Ramos (cell line): ENCODE data around the gene LOXL4.

Experiments used
- in situ Hi-C: fragments of 300-500 bp; cut with MboI; formaldehyde crosslinking; loops from one replicate; pipeline ENCODE4 v1.14.3; 2022; ENCODE audit warnings: low sequenced_read_pairs; ENCODE audit not compliant: unreplicated experiment

The LOXL4 gene

DNA sequence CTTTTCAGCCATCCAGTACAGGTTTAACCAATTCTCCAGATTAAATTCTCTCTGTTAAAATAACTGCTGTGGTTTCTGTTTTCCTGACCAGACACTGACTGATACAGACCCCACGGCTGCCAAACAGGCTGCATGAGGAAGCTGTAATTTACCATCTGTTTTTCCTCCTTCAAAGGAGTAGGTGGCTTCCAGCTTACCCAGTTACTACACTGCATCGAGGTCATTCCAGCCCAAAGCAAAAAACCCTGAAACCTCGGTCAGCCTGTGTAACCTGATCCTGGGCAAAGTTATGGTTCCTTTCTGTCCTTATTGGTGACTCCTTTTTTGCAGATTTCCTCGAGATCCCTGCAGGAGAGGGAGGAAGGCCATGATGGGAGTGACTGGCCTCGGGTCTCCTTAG is 27.9 kb upstream of the LOXL4 start:
- in situ Hi-C loops = no loop called here

DNA sequence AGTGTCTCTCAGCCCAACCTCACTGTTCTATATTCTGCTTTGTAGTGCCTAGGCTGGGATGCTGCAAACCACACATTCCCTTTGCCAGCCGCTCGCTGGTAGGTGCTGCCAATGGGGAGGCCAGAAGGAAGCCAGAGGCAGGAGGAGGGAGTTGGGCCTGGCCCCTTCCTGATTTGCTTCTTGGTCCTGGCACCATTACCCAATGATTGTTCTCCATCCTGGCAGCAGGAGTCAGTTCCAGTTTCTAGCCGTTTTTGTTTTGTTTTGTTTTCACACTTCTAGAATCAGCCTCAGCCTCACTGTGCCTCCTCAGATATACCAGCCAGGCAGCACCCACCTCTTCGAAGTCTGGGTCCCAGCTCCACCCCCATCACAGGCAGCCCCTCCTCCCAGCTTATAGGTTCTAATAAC is 27.4 kb upstream of the LOXL4 start:
- in situ Hi-C loops = no loop called here

DNA sequence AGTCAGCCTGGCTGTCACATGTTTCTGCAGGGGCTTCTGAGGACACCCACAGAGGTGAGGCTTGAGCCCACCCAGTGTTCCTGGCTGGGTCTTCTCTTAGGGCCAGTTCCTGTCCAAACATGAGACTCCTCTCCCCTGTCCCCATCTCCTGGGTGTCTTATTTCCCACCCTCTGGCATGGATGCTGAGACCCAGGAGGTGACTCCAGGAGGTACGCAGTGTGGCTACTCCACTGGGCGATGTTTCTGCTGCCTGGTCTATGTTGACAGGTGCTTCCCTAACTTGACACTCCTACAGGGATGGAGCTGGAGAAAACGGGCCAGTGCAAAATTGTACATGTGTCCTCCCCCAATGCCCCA is 26.3 kb upstream of the LOXL4 start:
- in situ Hi-C loops = no loop called here

DNA sequence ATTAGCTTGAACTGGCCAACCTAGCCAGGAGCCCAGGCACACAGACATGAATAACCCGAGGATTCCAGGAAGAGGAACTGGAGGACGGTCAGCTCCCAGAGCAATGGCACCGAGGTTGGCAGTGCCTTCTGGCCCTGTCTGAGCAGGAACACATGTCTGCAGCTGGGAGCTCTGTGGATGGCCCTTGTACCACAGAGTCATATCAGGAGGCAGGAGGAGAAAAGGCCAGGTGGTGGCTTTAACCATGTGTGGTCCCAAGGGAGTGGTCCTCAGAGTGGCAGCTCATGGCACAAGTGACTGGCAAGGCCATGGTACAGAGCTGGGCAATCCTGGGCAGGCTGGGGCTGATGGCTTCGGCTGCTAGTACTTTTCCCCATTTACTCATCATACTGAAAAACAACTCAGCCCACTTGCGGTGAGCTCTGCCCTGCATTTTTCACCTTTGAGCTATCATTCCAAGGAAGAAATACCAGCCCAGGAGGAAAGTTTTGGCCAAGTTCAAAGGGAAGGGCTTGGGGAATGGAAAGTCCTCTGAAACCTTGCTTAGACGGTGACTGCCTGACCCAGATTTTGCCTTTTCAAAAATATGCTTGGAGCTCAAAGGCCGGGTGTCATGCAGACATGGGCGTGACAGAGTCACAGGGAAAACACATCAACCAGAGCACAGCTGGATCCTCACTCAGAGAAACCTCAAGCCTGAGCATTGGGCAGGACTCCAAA is 25.7 kb upstream of the LOXL4 start:
- in situ Hi-C loops = no loop called here

DNA sequence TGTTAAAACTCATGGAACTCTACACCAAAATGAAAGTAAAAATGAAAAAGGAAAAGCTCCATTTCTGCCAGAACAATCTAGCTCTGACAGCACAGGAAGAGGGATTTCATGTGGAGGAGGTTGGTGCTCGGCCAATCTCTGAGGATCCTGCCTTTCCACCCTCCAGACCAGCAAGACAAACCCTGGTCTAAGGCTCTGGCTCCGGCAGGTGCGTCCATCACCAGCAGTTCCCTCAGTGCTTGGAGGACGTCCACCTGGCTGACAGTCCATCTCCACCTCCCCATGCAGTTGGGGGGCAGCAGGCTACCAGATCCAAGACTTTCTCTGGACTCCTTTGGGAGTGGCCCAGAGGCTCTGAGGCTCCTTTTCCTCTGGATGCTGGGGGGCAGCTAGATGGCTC is 25.0 kb upstream of the LOXL4 start:
- in situ Hi-C loops = no loop called here

DNA sequence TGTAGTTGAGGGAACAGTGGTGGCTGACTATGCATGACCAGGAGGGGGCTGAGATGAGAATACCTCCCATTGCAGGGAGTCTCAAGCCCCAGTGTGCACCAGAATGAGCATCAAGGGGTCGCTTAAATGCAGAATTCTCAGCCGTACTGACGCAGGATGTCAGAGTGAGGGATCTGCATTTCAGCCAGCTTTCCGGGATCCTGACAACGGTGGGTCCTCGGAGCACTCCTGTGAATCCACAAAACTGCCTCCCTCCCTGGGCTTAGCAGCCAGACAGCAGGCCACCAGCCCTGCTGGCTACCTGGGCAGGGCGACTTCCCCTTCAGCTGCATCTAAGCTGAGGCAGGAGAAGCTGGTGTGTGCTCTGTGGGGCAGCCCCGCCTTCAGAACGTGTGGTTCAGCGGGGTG is 21.8 kb upstream of the LOXL4 start:
- in situ Hi-C loops = no loop called here

DNA sequence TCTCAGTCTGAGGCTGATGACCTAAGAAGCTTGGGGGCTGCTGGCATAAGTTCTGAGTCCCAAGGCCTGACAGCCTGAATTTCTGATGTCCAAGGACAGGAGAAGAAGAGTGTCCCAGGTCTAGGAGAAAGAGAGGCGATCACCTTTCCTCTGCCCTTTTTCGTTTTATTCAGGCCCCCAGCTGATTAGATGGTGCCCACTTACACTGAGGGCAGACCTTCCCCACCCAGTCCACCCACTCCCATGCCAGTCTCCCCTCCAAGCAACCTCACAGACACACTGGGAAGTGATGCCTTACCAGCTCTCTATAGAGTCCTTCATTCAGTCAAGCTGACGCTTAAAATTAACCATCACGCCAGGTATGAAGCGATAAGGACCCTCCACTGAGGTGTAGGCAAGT is 19.3 kb upstream of the LOXL4 start:
- in situ Hi-C loops = no loop called here

DNA sequence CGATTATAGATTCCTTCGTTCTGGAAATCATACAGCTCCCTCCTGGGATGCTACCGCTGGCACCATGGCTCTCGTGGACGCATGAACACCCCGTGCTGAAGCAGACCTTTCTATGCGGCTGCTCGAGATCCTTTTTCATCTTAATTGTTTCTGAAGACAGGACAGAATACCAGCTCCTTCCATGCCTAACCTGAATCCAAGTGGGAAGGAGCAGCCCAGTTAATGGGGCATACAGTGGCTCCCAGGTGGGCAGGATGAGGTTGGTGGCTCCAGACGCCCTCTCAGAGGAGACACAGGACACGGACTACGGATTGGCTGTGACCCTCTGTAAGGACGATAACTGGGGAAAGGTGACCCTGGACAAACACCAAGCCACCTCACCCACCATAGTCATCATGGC is 18.4 kb upstream of the LOXL4 start:
- in situ Hi-C loops = no loop called here

DNA sequence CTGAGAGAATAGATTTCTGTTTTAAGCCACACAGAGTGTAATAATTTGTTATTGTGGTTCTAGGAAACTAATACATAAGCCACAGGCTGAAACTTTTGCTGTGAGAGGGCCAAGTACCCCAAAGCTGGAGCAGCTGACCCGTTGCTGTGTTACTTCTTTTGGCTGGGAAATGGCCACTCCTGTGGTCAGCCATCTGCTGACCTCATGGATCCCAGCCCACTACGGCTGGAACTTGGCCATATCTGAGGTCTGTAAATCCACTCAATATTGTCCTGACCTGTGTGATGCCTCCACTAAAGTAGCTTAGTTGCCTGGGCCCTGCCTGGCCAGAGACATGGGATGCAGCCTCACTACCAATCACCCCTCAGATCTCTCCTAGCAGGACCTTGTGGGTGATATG is 17.4 kb upstream of the LOXL4 start:
- in situ Hi-C loops = no loop called here

DNA sequence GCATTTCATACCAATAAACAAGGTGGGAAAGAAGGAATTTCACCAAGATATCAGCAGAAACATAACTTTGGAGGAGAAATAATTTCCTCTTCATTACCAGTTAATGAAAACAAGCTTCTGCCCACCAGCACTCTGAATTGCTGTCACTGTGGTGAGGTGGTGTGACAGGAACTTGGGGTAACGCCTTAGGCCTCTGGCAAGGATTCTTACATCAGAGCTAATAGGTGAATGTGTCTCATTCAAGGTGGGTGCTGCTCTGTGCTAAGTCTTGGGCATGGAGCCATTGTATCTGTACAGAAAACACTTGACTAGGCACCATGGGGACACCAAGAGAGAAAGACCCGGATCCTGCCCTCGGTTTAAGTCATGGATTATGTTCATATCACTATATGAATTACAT is 8.3 kb upstream of the LOXL4 start:
- in situ Hi-C loops = no loop called here

DNA sequence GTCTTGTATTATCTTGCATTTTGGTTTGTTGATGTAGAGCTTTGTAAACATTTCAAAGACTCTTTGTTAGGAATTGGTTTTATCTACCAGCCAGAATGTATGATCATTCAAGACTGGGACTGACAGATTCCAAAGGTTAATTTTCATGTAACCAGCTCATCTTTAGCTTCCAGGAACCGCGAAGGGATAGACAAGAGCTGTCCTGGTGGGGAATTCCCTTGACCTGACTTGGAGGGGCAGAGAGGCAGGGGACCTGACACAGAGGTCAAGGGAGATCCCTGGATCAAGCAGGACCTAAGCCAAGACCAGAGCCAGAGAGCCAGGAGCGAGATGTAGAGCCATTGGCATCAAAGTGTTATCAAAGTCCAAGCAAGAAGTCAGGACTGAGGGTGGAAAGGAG is 6.6 kb upstream of the LOXL4 start:
- in situ Hi-C loops = no loop called here

DNA sequence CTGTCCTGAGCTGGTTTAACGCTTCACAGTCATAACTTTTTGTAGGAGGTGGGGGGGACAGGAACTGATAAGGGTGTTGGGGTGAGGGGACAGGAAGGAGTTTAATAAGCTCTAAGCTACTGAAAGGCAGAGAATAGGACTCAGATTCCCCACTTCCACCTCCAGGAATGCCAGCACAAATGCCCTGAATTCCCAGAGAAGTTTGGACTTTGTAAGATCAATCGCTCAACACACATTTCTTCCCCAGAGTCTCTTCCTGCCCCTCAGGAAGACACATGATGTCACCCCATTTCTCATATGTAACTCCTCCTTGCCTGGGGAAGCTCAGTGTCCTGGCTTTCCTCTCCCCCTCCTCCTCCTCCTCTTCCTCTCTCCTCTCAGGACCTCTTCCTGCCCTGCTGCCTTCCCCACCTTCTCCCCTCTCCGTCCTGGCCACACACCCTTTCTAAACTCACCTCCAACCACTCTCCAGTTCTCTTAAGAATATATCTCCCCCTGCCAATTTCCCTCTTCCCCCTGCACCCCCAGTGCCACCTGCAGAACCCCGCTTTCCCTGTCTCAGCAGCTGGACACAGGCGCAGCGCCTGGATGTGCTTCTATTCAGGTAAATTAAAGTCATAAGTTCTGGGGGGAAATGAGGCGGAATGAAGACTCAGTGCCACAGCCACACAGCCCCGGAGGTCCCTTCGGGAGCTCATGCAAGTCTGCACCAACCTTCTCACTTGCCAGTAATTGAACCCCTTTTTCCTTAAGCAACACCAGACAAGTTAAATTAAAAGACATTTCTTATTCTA is 5.3 kb upstream of the LOXL4 start:
- in situ Hi-C loops = no loop called here

DNA sequence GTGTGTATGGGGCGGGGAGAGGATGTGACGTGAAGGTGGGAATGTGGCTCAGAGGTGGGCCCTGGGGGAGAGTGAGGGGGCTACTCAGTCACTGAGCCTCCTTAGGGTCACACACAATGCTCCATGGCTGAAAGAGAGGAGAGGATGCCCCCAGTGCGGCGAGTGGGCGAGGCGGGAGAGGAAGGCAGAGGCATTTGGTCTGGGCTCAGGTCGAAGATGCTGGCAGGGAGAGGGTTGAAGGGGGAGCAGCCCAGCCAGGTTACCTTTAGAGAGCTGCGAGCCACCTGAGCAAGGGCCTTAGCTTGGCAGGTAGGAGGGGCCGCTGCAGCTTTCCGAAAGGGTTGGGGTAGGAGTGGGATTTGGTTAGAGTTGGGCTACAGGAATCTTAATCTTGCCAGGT is 4.7 kb upstream of the LOXL4 start:
- in situ Hi-C loops = no loop called here

DNA sequence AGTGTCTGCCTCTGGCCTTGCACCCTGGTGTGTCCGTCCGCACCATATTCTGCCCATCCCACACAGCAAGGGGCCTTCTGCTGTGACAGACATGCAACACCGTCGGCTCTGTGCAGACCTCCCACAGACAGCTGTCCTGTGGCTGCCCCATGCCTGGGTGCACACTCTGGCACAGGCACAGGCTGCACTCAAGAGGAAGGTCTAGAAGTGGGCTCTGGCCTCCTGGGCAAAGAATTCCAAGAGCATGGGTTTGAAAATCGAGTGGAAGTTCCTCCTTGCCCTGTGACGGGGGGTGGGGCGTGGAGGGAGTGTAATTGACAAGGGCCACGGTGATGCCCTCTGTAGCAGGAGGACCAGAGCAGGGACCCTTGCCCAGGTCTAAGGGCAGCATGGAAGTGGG is 4.3 kb upstream of the LOXL4 start:
- in situ Hi-C loops = no loop called here

DNA sequence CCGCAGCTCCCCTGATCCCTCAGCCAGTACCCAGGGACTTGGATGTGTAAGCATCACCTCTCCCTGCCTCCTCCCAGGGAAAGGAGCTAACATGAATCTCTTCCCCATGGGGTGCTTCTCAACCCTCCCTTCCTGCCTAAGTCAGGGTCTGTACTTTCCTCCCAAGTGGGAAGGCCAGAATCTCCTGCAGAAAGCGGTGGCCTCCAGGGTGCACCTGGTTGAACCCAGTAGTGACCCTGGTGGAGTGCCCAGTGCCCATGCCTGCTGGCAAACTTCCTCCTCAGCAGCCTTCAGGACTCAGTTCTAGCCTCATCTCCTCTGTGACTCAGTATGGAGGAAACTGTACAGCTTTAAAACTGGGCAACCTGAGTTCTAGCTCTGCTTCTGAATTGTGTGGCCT is 2.8 kb upstream of the LOXL4 start:
- in situ Hi-C loops = no loop called here

DNA sequence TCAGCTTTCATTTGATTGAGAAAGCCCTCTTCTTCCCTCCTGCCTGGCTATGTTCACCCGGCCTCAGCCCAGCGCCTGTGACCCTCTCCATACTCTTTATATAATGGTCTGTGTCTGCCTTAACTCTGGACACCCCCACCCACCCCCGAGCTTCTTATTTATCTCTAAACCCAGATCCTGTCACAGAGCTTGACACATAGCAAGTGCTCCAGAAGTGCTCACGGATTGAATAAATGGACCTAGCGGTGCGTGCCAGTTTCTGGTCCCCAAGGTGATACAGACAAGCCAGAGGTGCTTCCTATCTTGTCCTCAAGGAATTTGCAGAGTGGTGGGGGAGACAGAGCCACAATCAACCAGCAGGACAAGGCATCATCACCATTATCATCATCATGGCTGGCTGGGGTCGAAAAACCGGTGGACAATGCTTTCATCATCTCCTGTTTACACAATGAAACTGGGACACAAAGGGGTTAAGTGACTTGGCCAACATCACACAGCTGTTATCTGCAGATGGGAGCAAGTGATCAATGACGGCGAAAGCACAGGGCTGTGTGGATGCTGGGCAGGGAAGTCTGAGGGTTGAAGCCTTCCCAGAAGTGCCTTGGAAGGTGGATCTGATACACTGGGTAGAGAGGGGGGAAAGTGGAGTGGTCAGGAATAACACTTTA is 2.2 kb upstream of the LOXL4 start:
- in situ Hi-C loops = no loop called here

DNA sequence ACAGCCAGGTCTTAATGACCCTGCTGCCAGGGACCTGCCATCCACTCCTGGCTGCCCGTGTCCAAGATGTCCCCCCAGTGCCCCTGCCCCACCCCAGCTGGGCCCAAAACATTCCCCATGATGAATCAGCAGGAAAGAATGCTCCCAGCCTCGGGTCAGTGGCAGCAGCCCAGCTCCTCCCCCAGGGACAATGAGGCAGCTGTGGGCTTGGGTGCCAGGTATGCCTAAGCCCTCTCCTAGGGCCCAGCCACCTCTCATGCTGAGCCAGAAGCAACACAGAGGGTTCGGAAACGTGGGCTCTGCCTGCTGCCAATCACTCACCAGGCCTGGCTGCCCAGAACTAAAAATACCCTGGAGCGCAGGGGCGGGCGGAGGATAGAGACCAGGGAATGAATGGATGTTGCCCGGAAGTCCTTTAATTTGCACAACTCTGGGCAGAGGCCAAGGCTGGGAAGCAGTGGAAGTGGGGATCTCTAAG is 1.5 kb upstream of the LOXL4 start:
- in situ Hi-C loops = no loop called here

DNA sequence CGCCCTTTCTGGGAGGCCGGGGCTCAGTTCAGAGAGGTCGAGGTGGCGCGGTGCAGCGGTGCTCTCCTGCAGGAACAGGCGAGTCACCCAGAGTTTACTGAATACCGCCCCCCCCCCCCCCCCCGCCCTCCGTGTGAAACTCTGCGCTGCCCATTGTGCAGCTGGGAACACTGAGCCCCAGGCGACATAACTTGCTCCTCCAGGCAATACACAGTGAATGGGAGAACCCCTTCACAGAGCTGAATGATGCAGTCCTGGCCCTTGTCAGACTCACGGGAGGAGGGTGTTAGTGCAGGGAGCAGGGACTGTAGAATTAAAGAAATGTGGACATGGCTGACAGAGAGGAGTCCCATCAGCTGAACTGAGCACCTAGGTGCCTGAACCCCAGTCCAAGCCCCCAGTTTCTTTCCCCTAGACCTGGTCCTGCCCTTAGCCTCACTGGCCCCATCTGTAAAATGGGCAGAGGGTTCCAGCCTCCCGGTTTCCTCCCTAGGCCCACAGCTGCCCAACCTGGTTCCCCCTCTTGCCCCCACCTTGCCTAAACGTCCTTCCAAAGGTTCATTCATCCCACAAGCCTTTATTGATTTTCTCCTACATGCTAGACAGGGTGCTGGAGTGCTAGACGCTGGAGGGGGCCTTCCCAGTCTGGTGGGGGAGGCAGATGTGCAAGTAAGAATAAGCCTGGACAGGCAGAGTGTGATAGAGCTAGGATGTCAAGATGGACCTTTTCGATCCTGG is 869 bp upstream of the LOXL4 start:
- in situ Hi-C loops = no loop called here

DNA sequence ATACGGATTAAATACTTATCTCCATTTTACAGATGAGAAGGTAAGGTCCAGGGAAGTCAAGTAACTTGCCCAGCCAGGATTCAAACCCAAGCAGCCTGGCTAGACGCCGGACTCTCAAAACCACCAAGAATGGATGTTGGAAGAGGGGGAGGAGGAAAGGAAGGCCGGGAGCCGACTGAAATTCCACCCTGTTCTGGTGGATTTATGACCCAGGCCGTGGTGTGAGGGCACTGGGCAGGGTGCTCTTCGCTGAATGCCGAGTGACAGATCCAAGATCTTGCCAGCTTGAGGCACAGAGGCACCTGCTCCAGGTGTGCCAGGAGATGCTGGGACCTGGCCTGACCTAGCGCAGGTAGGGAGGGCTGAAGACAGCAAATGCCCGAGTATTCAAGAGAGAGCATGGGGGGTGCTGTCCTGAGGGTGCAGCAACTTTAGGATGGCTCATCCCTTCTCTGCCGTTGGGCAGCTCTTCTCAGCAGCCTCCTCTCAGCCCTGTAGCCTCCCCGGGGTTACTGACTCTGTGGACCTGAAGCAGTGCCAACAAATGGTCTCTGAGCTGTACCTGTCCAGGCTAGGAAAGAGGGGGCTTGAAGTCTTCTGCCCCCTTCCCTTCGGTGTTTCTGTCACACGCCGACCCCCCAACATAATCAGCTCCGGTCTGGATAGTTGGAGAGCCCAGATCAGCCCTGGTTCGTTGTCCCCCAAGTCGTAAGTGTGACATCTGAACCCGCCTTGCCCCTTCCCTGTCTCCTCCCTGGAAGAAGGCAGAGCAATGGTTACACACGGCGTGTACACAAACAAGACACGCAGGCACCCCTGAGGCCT is 713 bp downstream of the LOXL4 start:
- in situ Hi-C loops = no loop called here

DNA sequence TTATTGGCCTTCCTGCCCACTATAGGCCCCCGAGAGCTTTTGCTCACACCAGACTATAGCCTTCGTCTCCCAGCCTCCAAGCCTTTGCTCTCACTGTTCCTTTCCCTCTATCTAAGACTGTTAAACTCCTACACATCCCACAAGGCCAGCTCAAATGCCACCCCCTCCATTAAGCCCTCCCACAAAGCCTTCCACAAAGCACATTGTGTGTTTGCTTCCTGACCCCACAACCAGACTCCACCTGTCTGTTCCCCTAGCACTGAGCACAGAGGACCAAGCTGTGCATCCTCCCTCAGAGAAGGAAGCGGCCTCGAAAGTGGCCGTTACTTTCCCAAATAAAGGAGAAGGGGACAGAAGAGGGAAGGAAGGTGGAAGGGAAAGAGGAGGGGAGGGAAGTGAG is 1.3 kb downstream of the LOXL4 start:
- in situ Hi-C loops = no loop called here
